K562 (cell line): ENCODE measurements around the gene CARD11. TPM values are rescaled to one million over a fixed set of nuclear protein-coding genes. Genes with fewer than 3 reads are reported as not detected.

Experiments used
- ATAC-seq: fragments of 200-7000 bp; cut with Tn5 transposase; 3 replicates; pipeline ENCODE4 v1.9.1; 2020; ENCODE audit warnings: moderate library complexity
- BruUV-seq: library from RNA; stranded (reverse); fragments of 400-500 nt; replicated peaks from 2 replicates; lab custom pipeline; 2021; lab: Mats Ljungman, UMichigan
- CTCF ChIA-PET: fragments of 300-600 bp; formaldehyde crosslinking; extraction: SDS; loops from one replicate; lab custom pipeline; 2021; ENCODE audit warnings: low intra/inter-chr PET ratio; lab: Yijun Ruan, JAX
- POLR2A ChIA-PET: fragments of 300-600, 350-650 bp; sonication (Branson Sonifier 250); formaldehyde crosslinking; extraction: SDS; loops from one replicate; lab custom pipeline; 2021; ENCODE audit warnings: antibody characterized with exemption, inconsistent platforms; lab: Yijun Ruan, JAX
- DNase-seq, 4 experiments: peaks; one replicate each; pipeline versions ENCODE4 v3.0.0 to v3.0.0-alpha.2; 2011 to 2018; ENCODE audit warnings: low spot score in 3 of 4, mixed read lengths in 3 of 4; ENCODE audit errors: extremely low read depth in 1 of 4
- FAIRE-seq: peaks from 2 replicates; lab custom pipeline; 2011; peaks lifted over from hg19 to GRCh38; lab: Jason Lieb, UNC
- H2AFZ ChIP-seq: 2 replicates; pipeline ENCODE4 v1.6.0; 2011; ENCODE audit warnings: low read depth, low read length, control low read depth, inconsistent platforms
- H3K27ac ChIP-seq: fragments of 200-600 bp; 3 replicates; pipeline ENCODE4 v1.8.0; 2011; ENCODE audit warnings: low read depth, mild to moderate bottlenecking, control low read depth, inconsistent platforms, low read length, moderate library complexity, mixed read lengths; ENCODE audit errors: extremely low read depth
- H3K27me3 ChIP-seq, 2 experiments: fragments of 300-600 bp in 1 of 2; 2 replicates in 1 of 2; 3 replicates in 1 of 2; pipeline versions ENCODE4 v1.6.0 to v1.8.0; 2011; ENCODE audit warnings: inconsistent platforms in 2 of 2, low read length in 2 of 2, mild to moderate bottlenecking in 1 of 2, mixed read lengths in 1 of 2, moderate library complexity in 1 of 2; ENCODE audit not compliant: control insufficient read depth in 2 of 2, insufficient read depth in 2 of 2
- H3K36me3 ChIP-seq: fragments of 300-600 bp; 3 replicates; pipeline ENCODE4 v1.8.0; 2011; ENCODE audit warnings: mild to moderate bottlenecking, low read length, inconsistent platforms; ENCODE audit not compliant: control insufficient read depth, insufficient read depth
- H3K4me1 ChIP-seq, 2 experiments: fragments of 200-600 bp in 1 of 2; replicated peaks in 1 of 2; 2 replicates in 1 of 2; 3 replicates in 1 of 2; pipeline versions ENCODE4 v1.5.1 to v1.8.0; 2011; ENCODE audit warnings: inconsistent platforms in 2 of 2, low read length in 2 of 2, mild to moderate bottlenecking in 1 of 2, mixed read lengths in 1 of 2, moderate library complexity in 1 of 2; ENCODE audit not compliant: control insufficient read depth in 2 of 2, insufficient read depth in 2 of 2
- H3K4me2 ChIP-seq: 2 replicates; pipeline ENCODE4 v1.6.1; 2011; ENCODE audit warnings: low read length, control low read depth, inconsistent platforms, mixed read lengths; ENCODE audit not compliant: insufficient read depth
- H3K4me3 ChIP-seq: fragments of 200-600 bp; sonication (generic), shearing (Covaris generic); 2 replicates; pipeline ENCODE4 v1.5.1; 2016; ENCODE audit warnings: control low read depth, inconsistent platforms
- H3K79me2 ChIP-seq: fragments of 200-600 bp; 3 replicates; pipeline ENCODE4 v1.8.0; 2011; ENCODE audit warnings: low read length, inconsistent platforms; ENCODE audit not compliant: control insufficient read depth, insufficient read depth
- H3K9ac ChIP-seq, 2 experiments: 2 replicates each; pipeline versions ENCODE4 v1.6.0 to v1.6.1; 2011; ENCODE audit warnings: low read depth in 2 of 2, low read length in 2 of 2, control low read depth in 1 of 2, inconsistent platforms in 1 of 2, mild to moderate bottlenecking in 1 of 2, mixed read lengths in 1 of 2; ENCODE audit not compliant: insufficient read depth in 1 of 2
- H3K9me1 ChIP-seq: one replicate; pipeline ENCODE4 v1.6.0; 2011; ENCODE audit warnings: inconsistent platforms, mild to moderate bottlenecking, low read length, moderate library complexity; ENCODE audit not compliant: control insufficient read depth, insufficient read depth
- H3K9me3 ChIP-seq: replicated peaks from 2 replicates; pipeline ENCODE4 v1.5.1; 2011; ENCODE audit warnings: low read depth, low read length, inconsistent platforms; ENCODE audit not compliant: control insufficient read depth, insufficient read depth
- H4K20me1 ChIP-seq: replicated peaks from 2 replicates; pipeline ENCODE4 v1.6.1; 2011; ENCODE audit warnings: low read length, inconsistent platforms, mixed read lengths; ENCODE audit not compliant: control insufficient read depth, insufficient read depth
- ERF ChIP-seq: fragments of 450-650 bp; formaldehyde crosslinking; IDR thresholded peaks from 2 replicates; pipeline ENCODE4 v1.4.0; 2020; ENCODE audit warnings: mild to moderate bottlenecking, mixed read lengths
- SAFB ChIP-seq: fragments of 200-400 bp; formaldehyde crosslinking; IDR thresholded peaks from 2 replicates; pipeline ENCODE4 v1.6.1; 2017; ENCODE audit warnings: low read depth, low read length, borderline replicate concordance
- ZNF764 ChIP-seq: fragments of 250-450 bp; sonication (Bioruptor Pico); IDR thresholded peaks from 2 replicates; pipeline ENCODE4 v1.4.0; 2020; ENCODE audit warnings: low read depth, mild to moderate bottlenecking, moderate library complexity
- WGBS: fragments of 100-300 bp; shearing (Covaris generic); methylation state at CpG from one replicate; pipeline ENCODE4 v1.1.6; 2016; ENCODE audit warnings: low coverage, mixed read lengths; ENCODE audit not compliant: insufficient coverage; ENCODE audit errors: missing lambda C conversion rate; 5-methylcytosine and 5-hydroxymethylcytosine counted together
- in situ Hi-C: fragments of 300-500 bp; cut with MboI; formaldehyde crosslinking; loops from 4 replicates; pipeline ENCODE4 v1.15.0; 2018; ENCODE audit warnings: inconsistent platforms, mixed read lengths
- intact Hi-C: fragments of 100-400 bp; cut with micrococcal nuclease; formaldehyde crosslinking; loops from 2 replicates; pipeline ENCODE4 v1.14.2; 2022
- polyA plus RNA-seq, 8 experiments: library from polyadenylated mRNA; depleted of rRNA in 4 of 8; stranded (reverse) in 5 of 8; unstranded in 3 of 8; fragments of >200 nt; fragmentation: Nextera tagmentation in 2 of 8; fragmentation: Illumina TruSeq in 1 of 8; extraction: Ambion mirVana in 2 of 8; extraction: Trizol in 1 of 8; gene quantifications; 2 replicates each; pipeline versions ENCODE4 v1.2.1 to v1.2.3, GENCODE V29; 2011 to 2014; ENCODE audit warnings: inconsistent platforms in 1 of 8, missing spikeins in 1 of 8
- total RNA-seq, 7 experiments: library from RNA; depleted of rRNA in 6 of 7; stranded (reverse); fragments of >200 nt in 6 of 7; fragmentation: Illumina TruSeq in 2 of 7; extraction: Trizol in 2 of 7; gene quantifications; 2 replicates each; pipeline versions ENCODE4 v1.2.1 to v1.2.3, GENCODE V29; 2011 to 2021; ENCODE audit warnings: low replicate concordance in 1 of 7
- TF ChIP-seq, protein P1 (sequence below): fragments of 450-650 bp; IDR thresholded peaks from 2 replicates; pipeline ENCODE4 v1.6.1; 2016

CARD11 gene
- total and polyA plus RNA-seq, 9 of the 15 experiments (the other 6 are each of a cell fraction or from before 2014, with no cell fraction given) = 0.07 to 12.8 (median 5.7) TPM

- ChIA-PET POLR2A (interaction anchor here (1.3 kb wide), 1 partner anchor 8 kb away, joined by 3 read pairs; no protein-coding TSS in a partner anchor), CTCF (no interaction called here)
- no peaks in the 10 kb centered on the region for H3K9me1 ChIP-seq
- H3K4me3 ChIP-seq = no peak overlapping the region
- no peak overlapping the region for H3K27ac ChIP-seq
- in situ Hi-C loops (no loop called here), intact Hi-C loops (no loop called here)
- WGBS = 46% methylated on average over 7 of the region's 7 CpGs
- H3K36me3 ChIP-seq = no peaks in the 10 kb centered on the region
- no peak overlapping the region for H3K9ac ChIP-seq
- no peaks in the 10 kb centered on the region for H3K27me3 ChIP-seq
- peaks cover 0 to 8% of the 10 kb centered on the region in 2 experiments; a peak in 2 of 5 replicates for H3K4me1 ChIP-seq
- peaks cover 8% of the 10 kb centered on the region for H3K9me3 ChIP-seq
- H2AFZ ChIP-seq = no peak overlapping the region
- BruUV-seq = no TSS peak
- H3K79me2 ChIP-seq = no peaks in the 10 kb centered on the region
- ATAC-seq (no peak), DNase-seq (no peak), FAIRE-seq (no peak)
- no peak for TF ChIP-seq ERF (CRISPR knock-in tag)
- no peak for TF ChIP-seq ZNF764
- no peak for TF ChIP-seq SAFB
- TF ChIP-seq, protein P1, sequence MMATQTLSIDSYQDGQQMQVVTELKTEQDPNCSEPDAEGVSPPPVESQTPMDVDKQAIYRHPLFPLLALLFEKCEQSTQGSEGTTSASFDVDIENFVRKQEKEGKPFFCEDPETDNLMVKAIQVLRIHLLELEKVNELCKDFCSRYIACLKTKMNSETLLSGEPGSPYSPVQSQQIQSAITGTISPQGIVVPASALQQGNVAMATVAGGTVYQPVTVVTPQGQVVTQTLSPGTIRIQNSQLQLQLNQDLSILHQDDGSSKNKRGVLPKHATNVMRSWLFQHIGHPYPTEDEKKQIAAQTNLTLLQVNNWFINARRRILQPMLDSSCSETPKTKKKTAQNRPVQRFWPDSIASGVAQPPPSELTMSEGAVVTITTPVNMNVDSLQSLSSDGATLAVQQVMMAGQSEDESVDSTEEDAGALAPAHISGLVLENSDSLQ = peak; percentile 61; the same call in 1 of the 2 replicates
- H4K20me1 ChIP-seq = no peaks in the 10 kb centered on the region
- no peak overlapping the region for H3K4me2 ChIP-seq
Observed at GRCh38 chr7:2967253-2967652, 76.4 kb downstream of the CARD11 start.
